ENCODE results near the gene GALNT8.

GALNT8 gene

DNA sequence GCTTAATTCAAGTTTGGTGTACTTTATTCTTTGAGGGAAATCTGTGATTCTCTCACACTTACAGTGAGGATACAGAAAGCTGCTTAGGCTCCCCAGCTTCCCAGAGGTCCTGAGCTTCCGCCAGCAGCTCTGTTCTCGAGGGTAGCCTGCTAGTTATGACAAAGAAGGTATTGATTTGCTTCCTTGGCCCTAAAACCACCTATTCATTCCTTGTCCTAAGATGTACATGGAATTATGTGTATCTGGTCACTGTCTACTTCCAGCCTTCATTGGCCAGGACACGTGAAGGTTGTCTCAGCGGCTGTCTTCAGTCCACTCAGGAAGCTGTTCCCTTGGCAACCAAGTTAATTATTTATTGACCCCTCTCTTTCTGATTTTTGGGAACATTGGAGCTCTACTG, 55.7 kb downstream of the GALNT8 start:
- 90% methylated on average over 4 of the region's 4 CpGs for WGBS
- Histone ChIP-seq H3K27me3 (ENCODE audit: insufficient read depth, low read length) (no peaks in the 10 kb centered on the region), H3K9me3 (ENCODE audit: insufficient read depth, low read depth, low read length) (no peaks in the 10 kb centered on the region), H3K36me3 (ENCODE audit: insufficient read depth, low read length) (no peaks in the 10 kb centered on the region), H3K9ac (ENCODE audit: low read depth, low read length) (no peak overlapping the region), H3K4me3 (ENCODE audit: low read length) (no peak overlapping the region), H3K27ac (ENCODE audit: low read depth, low read length) (no peak overlapping the region), H3K4me1 (ENCODE audit: insufficient read depth, low read length) (no peaks in the 10 kb centered on the region)

GRCh38 chr12:4779749-4780148, 59.5 kb downstream of the GALNT8 start:
- H3K27me3 ChIP-seq (ENCODE audit: insufficient read depth, low read length): no peaks in the 10 kb centered on the region
- H3K4me3 ChIP-seq (ENCODE audit: low read length): no peak overlapping the region
- H3K9me3 ChIP-seq (ENCODE audit: insufficient read depth, low read depth, low read length): peaks cover 6% of the 10 kb centered on the region; the same call in 1 of the 2 replicates
- H3K4me1 ChIP-seq (ENCODE audit: insufficient read depth, low read length): no peaks in the 10 kb centered on the region
- H3K27ac ChIP-seq (ENCODE audit: low read depth, low read length): no peak overlapping the region
- H3K36me3 ChIP-seq (ENCODE audit: insufficient read depth, low read length): no peaks in the 10 kb centered on the region
- 84% methylated on average over 8 of the region's 8 CpGs for WGBS
- H3K9ac ChIP-seq (ENCODE audit: low read depth, low read length): no peak overlapping the region

DNA sequence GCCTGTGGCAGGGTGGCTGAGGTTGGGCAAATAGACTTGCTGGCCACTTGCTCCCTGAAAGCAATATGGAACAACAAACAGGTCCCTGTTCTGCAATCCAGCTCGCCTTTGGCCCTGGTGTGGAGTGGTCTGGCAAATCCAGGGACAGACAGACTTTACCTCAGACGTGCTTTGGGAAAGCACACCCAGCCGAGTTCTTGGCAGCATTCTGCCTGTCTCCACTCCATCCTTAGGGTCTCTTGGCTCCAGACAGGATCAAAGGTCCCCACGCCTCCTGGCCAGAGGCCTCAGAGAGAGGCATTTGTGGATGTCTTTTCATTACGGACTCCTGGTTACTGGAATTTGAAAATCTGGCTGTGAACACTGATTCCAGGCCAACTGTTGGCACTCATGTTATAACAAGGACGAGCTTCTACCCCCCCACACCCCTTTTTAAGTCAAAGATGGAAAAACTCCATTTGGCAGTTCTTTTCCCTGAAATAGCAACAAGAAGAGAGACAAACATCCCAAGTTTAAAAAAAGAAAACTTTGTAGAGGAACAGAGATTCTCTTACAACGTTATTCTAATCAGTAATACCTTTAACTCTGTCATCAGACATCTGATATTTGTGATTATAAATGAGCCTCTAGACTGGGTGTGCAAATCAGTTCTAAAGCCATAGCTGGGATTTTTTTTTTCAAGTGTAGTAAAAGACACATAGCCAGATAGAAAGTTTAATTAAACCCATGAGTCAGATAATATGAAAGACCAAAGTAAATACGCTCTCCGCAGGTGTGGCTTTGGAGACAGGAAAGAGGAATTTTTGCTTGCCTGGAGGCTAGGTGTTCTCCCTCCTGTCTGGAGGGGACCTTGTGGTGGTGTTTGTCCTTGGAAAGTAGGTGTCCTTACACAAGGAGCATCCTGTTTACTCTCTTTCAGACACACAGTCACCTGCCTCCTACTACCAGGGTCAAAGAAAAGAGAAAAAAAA, 60.7 kb downstream of the GALNT8 start:
- H3K36me3 ChIP-seq (ENCODE audit: insufficient read depth, low read length): no peaks in the 10 kb centered on the region
- H3K4me3 ChIP-seq (ENCODE audit: low read length): no peak overlapping the region
- H3K27ac ChIP-seq (ENCODE audit: low read depth, low read length): no peak overlapping the region
- no peaks in the 10 kb centered on the region for H3K4me1 ChIP-seq (ENCODE audit: insufficient read depth, low read length)
- no peak overlapping the region for H3K9ac ChIP-seq (ENCODE audit: low read depth, low read length)
- H3K27me3 ChIP-seq (ENCODE audit: insufficient read depth, low read length): no peaks in the 10 kb centered on the region
- H3K9me3 ChIP-seq (ENCODE audit: insufficient read depth, low read depth, low read length): peaks cover 6% of the 10 kb centered on the region; the same call in 1 of the 2 replicates
- WGBS: 91% methylated on average over 8 of the region's 9 CpGs

DNA sequence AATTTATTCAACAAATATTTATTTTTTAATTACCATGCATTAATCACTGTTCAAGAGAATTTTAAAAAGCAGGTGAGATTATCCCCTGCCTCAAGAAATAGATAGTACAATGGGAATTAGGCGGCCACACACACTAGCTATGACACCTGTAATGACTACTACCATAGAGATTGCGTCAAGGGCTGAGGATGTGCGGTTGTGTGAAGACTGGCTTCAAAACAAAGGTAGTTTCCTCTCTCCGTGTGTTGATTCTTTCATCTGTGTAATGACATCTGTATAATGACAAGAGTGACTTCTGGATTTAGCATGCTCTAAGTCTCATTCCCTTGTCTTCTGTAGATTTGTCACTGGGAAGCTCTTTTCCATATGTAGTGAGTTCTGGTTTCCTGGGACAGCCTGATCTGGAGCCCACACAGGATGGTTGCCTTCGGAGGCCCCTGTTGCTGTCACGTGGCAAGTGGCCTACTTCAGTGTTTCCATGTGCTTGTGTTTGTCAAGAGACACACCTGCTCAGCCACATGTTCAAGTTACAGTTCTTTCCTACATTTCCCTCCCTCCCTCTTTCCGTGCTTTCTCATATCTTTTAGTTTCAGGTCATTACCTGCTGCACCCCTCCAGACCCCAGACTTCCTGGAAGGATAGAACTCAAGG, 64.3 kb downstream of the GALNT8 start:
- H3K27me3 ChIP-seq (ENCODE audit: insufficient read depth, low read length): no peaks in the 10 kb centered on the region
- H3K9ac ChIP-seq (ENCODE audit: low read depth, low read length): no peak overlapping the region
- peaks cover 6% of the 10 kb centered on the region; the same call in 1 of the 2 replicates for H3K9me3 ChIP-seq (ENCODE audit: insufficient read depth, low read depth, low read length)
- H3K36me3 ChIP-seq (ENCODE audit: insufficient read depth, low read length): no peaks in the 10 kb centered on the region
- no peaks in the 10 kb centered on the region for H3K4me1 ChIP-seq (ENCODE audit: insufficient read depth, low read length)
- no peak overlapping the region for H3K27ac ChIP-seq (ENCODE audit: low read depth, low read length)
- WGBS: 92% methylated on average over 7 of the region's 7 CpGs
- H3K4me3 ChIP-seq (ENCODE audit: low read length): no peak overlapping the region

DNA sequence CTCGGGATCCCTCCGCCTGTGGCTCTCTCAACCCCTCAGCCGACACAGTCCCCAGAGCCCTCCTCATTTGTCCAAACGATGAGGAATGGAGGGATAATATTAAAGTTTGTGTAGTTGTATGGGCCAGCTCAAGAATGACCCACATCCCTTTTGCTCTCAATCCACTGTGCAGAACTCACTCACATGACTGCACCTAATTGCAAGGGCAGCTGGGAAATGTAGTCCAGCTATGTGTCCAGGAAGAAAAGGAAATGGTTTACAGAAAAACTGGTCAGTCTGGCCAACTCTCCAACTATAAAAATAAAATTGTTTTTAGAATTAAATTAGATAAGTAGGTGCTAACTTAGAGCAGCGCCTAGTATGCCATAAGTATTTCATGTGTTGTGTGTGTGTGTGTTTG, 66.6 kb downstream of the GALNT8 start:
- no peak overlapping the region for H3K9ac ChIP-seq (ENCODE audit: low read depth, low read length)
- no peaks in the 10 kb centered on the region for H3K27me3 ChIP-seq (ENCODE audit: insufficient read depth, low read length)
- WGBS: 96% methylated on average over 4 of the region's 5 CpGs
- H3K4me1 ChIP-seq (ENCODE audit: insufficient read depth, low read length): no peaks in the 10 kb centered on the region
- H3K4me3 ChIP-seq (ENCODE audit: low read length): no peak overlapping the region
- no peak overlapping the region for H3K27ac ChIP-seq (ENCODE audit: low read depth, low read length)
- H3K9me3 ChIP-seq (ENCODE audit: insufficient read depth, low read depth, low read length): peaks cover 11% of the 10 kb centered on the region
- no peaks in the 10 kb centered on the region for H3K36me3 ChIP-seq (ENCODE audit: insufficient read depth, low read length)

DNA sequence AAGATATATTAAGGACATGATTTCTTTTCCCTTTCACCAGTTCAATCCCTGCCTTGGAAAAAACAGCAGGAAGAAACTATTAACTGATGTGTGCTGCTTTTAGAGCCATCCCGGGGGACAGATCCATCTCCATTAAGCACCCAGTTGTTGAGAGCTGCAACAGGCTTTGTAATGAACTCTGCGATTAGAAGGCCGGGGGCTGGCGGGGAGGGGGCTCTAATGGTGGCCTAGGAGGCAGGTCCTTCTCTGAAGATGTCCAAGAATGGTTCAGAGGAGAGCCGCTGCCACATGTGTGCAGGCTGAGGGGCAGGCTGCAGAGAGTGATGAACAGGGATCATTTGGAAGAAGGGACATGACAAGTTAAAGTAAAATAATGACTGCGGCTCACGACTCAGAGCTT, 67.8 kb downstream of the GALNT8 start:
- no peak overlapping the region for H3K9ac ChIP-seq (ENCODE audit: low read depth, low read length)
- peaks cover 11% of the 10 kb centered on the region for H3K9me3 ChIP-seq (ENCODE audit: insufficient read depth, low read depth, low read length)
- H3K4me1 ChIP-seq (ENCODE audit: insufficient read depth, low read length): no peaks in the 10 kb centered on the region
- no peaks in the 10 kb centered on the region for H3K27me3 ChIP-seq (ENCODE audit: insufficient read depth, low read length)
- no peaks in the 10 kb centered on the region for H3K36me3 ChIP-seq (ENCODE audit: insufficient read depth, low read length)
- H3K4me3 ChIP-seq (ENCODE audit: low read length): no peak overlapping the region
- H3K27ac ChIP-seq (ENCODE audit: low read depth, low read length): no peak overlapping the region
- 94% methylated on average over 7 of the region's 7 CpGs for WGBS

GRCh38 chr12:4789776-4790175, 69.6 kb downstream of the GALNT8 start:
- H3K4me3 ChIP-seq (ENCODE audit: low read length): no peak overlapping the region
- H3K9ac ChIP-seq (ENCODE audit: low read depth, low read length): no peak overlapping the region
- H3K36me3 ChIP-seq (ENCODE audit: insufficient read depth, low read length): no peaks in the 10 kb centered on the region
- H3K27ac ChIP-seq (ENCODE audit: low read depth, low read length): no peak overlapping the region
- no peaks in the 10 kb centered on the region for H3K4me1 ChIP-seq (ENCODE audit: insufficient read depth, low read length)
- no peaks in the 10 kb centered on the region for H3K27me3 ChIP-seq (ENCODE audit: insufficient read depth, low read length)
- H3K9me3 ChIP-seq (ENCODE audit: insufficient read depth, low read depth, low read length): peaks cover 5% of the 10 kb centered on the region; the same call in 1 of the 2 replicates
- WGBS: 94% methylated on average over 9 of the region's 9 CpGs

DNA sequence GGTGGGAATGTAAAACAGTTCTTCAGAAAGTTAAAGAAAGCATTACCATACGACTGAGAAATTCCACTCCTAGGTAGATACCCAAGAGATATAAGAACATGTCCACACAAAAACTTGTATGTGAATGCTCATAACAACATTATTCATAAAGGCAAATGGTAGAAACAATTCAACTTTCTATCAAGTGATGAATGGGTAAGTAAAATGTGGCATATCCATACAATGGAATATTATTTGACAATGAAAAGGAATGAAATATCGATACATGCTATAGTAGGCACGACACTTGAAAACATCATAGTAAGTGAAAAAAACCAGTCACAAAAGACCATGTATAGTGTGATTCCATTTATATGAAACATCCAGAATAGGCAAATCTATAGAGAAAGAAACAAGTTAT, 71.3 kb downstream of the GALNT8 start:
- Histone ChIP-seq H3K9ac (ENCODE audit: low read depth, low read length) (no peak overlapping the region), H3K36me3 (ENCODE audit: insufficient read depth, low read length) (no peaks in the 10 kb centered on the region), H3K4me3 (ENCODE audit: low read length) (no peak overlapping the region), H3K9me3 (ENCODE audit: insufficient read depth, low read depth, low read length) (peaks cover 5% of the 10 kb centered on the region; the same call in 1 of the 2 replicates), H3K27ac (ENCODE audit: low read depth, low read length) (no peak overlapping the region), H3K27me3 (ENCODE audit: insufficient read depth, low read length) (no peaks in the 10 kb centered on the region), H3K4me1 (ENCODE audit: insufficient read depth, low read length) (no peaks in the 10 kb centered on the region)
- WGBS: 96% methylated on average over 3 of the region's 3 CpGs

DNA sequence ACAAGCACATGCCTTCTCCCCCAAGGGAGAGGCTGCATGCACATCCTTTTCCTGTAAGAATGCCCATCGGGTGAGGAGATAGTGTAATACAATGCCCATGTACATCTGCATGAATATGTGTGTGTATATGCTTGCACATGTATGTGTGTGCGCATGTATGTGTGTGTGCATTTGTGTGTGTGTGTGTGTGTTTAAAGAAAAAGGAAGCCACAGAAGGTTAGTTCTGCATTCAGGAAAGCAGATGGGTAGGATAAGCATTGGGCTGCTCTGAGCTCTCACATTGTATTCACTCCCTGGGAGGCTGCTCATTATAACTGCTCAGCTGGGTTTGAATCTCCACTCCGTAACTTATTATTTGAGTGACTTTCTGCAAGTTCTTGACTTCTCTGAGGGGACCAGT, 74.3 kb downstream of the GALNT8 start:
- H3K9ac ChIP-seq (ENCODE audit: low read depth, low read length): no peak overlapping the region
- H3K36me3 ChIP-seq (ENCODE audit: insufficient read depth, low read length): no peaks in the 10 kb centered on the region
- no peaks in the 10 kb centered on the region for H3K27me3 ChIP-seq (ENCODE audit: insufficient read depth, low read length)
- no peak overlapping the region for H3K4me3 ChIP-seq (ENCODE audit: low read length)
- H3K27ac ChIP-seq (ENCODE audit: low read depth, low read length): no peak overlapping the region
- 96% methylated on average over 3 of the region's 3 CpGs for WGBS
- H3K9me3 ChIP-seq (ENCODE audit: insufficient read depth, low read depth, low read length): peaks cover 5% of the 10 kb centered on the region; the same call in 1 of the 2 replicates
- H3K4me1 ChIP-seq (ENCODE audit: insufficient read depth, low read length): no peaks in the 10 kb centered on the region

DNA sequence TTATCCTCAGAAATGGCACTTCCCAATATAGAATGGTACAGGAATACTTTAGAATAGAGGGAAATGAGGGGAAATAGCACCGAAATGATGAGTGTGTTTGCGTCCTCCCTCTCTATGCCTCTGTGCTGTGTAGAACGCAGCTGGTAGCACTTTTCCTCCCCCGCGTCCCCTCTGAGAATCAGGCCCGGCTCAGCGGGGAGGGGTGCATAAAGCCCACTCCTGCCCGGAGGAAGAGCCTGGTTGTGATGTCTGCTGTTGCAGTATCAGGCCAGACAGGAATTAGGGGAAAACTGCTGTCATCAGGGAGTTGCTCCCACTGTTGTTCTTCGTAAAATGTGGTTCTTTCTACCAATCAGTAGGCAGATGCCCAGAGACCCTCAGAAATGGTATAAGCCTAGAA, 76.0 kb downstream of the GALNT8 start:
- Histone ChIP-seq H3K27me3 (ENCODE audit: insufficient read depth, low read length) (no peaks in the 10 kb centered on the region), H3K4me1 (ENCODE audit: insufficient read depth, low read length) (no peaks in the 10 kb centered on the region), H3K27ac (ENCODE audit: low read depth, low read length) (no peak overlapping the region), H3K9me3 (ENCODE audit: insufficient read depth, low read depth, low read length) (peaks cover 5% of the 10 kb centered on the region; the same call in 1 of the 2 replicates), H3K9ac (ENCODE audit: low read depth, low read length) (no peak overlapping the region), H3K36me3 (ENCODE audit: insufficient read depth, low read length) (no peaks in the 10 kb centered on the region), H3K4me3 (ENCODE audit: low read length) (no peak overlapping the region)
- 89% methylated on average over 9 of the region's 9 CpGs for WGBS

GRCh38 chr12:4796694-4797482, 76.7 kb downstream of the GALNT8 start:
- no peaks in the 10 kb centered on the region for H3K27me3 ChIP-seq (ENCODE audit: insufficient read depth, low read length)
- no peaks in the 10 kb centered on the region for H3K9me3 ChIP-seq (ENCODE audit: insufficient read depth, low read depth, low read length)
- 90% methylated on average over 9 of the region's 9 CpGs for whole genome bisulfite sequencing

More at GRCh38 chr12:4796694-4797482, 76.7 kb downstream of the GALNT8 start:
- Histone ChIP-seq H3K4me3 (ENCODE audit: low read length) (no peak overlapping the region), H3K27ac (ENCODE audit: low read depth, low read length) (no peak overlapping the region), H3K4me1 (ENCODE audit: insufficient read depth, low read length) (no peaks in the 10 kb centered on the region), H3K36me3 (ENCODE audit: insufficient read depth, low read length) (no peaks in the 10 kb centered on the region), H3K9ac (ENCODE audit: low read depth, low read length) (no peak overlapping the region)

All from HUES64 (cell line).